OCI-LY3 (cell line): ENCODE data around the gene SRRM1.

Experiments
- EZH2phosphoT487 ChIP-seq: fragments of 200-600 bp; shearing (Covaris generic); IDR thresholded peaks from 2 replicates; pipeline ENCODE4 v1.6.1; 2018; ENCODE audit warnings: antibody characterized with exemption, mixed run types, low read depth
- TF ChIP-seq, protein P1 (sequence below): fragments of 200-600, 300-600 bp; sonication (generic); IDR thresholded peaks from 2 replicates; pipeline ENCODE4 v1.5.1; 2014; ENCODE audit warnings: antibody characterized with exemption, low read length, low read depth

DNA sequence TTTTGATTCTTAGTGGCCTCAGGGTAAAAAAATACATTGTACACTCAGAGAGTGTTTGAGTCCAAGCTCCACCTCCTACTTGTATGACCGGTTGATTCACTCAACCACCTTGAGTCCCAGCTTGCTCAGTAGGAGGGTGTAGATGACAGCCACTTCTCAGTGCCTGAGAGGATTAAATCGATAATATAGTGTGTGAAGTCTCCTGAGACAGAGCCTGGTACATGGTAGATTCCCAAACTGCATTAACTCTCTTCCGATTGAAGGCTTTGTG is 48.8 kb upstream of the SRRM1 start:
- TF ChIP-seq, protein P1, sequence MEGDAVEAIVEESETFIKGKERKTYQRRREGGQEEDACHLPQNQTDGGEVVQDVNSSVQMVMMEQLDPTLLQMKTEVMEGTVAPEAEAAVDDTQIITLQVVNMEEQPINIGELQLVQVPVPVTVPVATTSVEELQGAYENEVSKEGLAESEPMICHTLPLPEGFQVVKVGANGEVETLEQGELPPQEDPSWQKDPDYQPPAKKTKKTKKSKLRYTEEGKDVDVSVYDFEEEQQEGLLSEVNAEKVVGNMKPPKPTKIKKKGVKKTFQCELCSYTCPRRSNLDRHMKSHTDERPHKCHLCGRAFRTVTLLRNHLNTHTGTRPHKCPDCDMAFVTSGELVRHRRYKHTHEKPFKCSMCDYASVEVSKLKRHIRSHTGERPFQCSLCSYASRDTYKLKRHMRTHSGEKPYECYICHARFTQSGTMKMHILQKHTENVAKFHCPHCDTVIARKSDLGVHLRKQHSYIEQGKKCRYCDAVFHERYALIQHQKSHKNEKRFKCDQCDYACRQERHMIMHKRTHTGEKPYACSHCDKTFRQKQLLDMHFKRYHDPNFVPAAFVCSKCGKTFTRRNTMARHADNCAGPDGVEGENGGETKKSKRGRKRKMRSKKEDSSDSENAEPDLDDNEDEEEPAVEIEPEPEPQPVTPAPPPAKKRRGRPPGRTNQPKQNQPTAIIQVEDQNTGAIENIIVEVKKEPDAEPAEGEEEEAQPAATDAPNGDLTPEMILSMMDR: no peak
- no peak for TF ChIP-seq EZH2phosphoT487
